ENCODE results near the gene ASCC3.
"Not testable (repeated sequence)": the region's sequence is repeated elsewhere in the genome, so short reads cannot be mapped to it uniquely, and the experiment has no call there.

Gene ASCC3

DNA sequence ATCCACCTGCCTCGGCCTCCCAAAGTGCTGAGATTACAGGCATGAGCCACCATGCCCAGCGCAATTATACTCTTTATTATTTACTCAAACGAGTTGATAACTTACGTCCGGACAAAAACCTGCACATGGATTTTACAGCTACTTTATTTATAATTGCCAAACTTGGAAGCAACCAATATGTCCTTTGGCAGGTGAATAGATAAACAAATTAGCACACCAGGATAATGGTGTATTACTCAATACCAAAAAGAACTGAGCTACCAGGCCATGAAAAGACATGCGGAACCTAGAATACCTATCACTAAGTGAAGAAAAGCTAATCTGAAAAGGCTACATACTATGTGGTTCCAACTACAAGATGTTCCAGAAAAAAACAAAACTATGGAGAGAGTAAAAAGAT lies 168.1 kb downstream of the ASCC3 start:
- no peak for DNase-seq

DNA sequence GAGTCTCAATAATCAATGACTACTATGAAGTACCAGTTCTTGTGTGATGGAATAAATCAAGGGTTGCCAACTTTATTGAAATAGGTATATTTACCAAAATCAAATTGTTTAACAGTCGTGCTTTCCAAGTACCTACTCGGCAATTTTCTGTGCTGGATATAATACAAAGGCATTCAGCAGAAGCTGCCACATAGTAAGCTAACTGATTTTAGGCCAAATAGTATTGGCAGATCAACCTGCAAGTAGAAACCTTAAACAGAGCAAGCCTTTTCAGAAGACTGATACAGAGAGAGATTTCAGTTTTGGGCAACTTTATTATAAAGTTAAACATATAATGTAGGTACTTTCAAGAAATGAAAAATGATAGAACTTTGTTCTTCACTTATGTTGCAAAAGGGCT lies 174.6 kb downstream of the ASCC3 start:
- no peak for DNase-seq

DNA sequence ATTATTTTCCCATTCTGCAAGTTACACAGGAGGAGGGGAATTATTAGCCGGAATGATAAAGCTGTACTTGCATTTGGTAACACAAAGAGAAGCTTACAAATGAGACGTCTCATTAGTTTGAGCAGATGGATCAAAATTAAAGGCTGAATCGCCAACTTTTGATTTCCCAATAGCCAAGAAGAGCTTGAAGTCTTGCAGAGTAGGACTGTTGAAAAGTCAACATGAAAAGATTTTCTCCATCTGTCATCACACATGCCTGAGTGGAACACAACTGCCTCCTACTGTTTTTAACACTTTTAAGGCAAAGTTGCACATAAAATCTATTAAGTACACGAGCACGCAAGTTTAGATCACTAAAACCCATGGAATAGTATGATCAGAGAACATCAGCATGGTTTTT lies 176.2 kb downstream of the ASCC3 start:
- DNase-seq = no peak

DNA sequence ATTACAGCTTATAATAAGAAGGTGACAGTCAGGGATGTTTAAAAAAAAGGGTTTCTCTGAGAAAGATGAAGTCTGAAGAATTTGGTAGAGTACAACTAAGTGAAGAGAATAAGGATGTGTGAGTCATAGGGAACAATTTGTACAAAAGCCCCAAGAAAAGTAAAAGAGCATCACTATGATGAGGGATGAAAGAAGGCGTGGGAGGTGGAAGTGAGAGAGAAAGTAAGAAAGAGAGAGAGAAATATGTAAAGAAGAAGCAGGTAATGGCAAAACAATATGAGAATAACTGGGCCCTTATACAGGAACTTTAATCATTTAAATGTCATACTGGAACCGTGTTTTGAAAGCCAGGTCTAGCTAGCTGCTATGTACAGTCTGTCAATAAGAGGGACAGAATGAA lies 179.4 kb downstream of the ASCC3 start:
- no peak for DNase-seq

DNA sequence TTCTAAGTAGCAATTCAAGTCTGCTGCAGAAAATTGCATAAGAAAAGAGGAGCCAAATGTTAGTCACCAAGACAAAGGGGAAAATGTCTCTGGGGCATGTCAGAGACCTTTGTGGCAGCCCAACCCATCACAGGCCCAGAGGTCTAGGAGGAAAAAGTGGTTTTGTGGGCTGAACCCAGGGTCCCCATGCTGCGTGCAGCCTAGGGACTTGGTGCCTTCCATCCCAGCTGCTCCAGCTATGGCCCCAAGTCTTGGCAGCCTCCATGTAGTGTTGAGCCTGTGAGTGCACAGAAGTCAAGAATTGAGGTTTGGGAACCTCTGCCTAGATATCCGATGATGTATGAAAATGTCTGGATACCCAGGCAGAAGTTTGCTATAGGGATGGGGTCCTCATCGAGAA lies 181.1 kb downstream of the ASCC3 start:
- no peak for DNase-seq

DNA sequence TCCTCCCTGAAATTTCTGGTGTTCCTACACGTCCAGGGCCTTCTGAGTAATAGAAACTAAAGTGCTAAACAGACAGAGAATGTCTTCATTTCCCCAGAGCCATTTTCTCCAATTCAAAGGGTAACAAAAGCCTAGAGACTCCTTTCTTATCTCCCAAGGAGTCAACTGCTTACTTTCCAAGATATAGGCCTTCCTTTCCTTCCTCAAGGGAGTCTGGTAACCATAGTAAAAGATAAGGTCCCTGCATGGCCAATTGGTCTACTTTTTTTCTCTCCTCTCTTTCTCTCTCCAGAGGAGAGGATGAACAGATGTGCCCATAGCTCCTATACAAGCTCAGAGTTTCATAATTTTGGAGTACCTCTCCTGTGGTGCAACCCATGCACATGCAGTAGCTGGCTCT lies 185.7 kb downstream of the ASCC3 start:
- DNase-seq = no peak

DNA sequence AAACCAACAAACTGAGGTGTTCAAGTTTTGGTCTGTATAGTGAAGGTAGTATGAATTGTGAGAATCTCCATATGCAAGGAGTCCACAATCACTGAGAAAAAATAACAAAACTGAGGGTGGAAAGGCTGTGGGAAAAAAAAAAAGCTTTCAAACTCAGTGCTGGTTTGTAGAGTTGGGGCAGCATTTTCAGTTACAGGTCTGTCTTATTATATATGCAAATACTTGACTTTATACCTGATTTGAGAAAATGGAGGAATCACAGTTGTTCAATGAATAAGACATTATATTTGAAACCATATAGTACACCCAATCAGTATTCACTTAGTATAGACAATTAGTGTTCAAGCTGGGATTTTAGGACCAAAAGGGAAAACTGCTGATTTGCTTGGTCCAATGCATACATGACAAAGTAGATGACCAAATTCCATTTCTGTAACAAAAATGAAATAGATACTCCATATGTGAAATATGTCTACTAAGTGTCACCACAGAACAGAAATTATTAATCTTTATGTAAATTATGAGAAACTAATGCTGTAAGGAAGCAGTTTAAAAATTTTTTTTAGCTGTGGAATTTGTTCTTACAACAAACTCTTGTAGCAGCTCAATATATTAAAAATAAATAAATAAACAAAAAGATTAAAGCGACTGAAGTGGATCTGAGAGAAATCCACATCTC lies 187.7 kb downstream of the ASCC3 start:
- DNase-seq = no peak

DNA sequence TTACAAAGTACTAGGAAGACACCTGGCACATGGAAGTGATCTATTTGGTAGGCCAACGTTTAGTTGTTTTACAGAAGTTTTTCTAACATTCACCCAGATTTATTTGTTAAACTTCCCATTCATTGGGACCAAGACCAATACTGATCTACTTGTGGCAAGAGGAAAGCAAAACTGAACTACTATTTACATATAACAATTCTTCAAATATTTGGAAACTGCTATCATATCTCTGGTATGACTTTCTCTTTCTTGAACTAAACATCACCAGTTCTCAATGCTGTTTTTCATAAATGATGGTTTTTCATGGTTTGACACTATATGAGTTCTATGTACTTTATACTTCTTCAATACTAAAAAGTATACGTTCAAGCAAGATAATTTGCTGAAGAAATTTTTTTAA lies 189.2 kb downstream of the ASCC3 start:
- DNase-seq = no peak

DNA sequence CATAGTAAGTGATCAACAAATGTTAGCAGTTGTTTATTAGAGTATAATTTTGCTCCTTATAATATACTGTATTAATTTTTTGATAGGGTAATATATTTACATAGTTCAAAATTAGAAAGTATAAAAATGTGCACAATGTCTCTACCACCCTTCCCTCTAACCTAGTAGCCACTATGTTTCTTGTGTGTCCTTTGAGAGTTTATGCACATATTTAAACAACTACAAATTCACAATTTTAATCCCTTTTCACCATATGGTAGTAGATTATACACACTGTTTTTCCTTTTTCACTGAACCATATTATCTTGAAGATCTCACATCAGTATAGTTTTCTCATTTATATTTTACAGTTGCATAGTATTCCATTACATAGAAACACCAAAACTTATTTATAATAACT lies 194.9 kb downstream of the ASCC3 start:
- no peak for DNase-seq

DNA sequence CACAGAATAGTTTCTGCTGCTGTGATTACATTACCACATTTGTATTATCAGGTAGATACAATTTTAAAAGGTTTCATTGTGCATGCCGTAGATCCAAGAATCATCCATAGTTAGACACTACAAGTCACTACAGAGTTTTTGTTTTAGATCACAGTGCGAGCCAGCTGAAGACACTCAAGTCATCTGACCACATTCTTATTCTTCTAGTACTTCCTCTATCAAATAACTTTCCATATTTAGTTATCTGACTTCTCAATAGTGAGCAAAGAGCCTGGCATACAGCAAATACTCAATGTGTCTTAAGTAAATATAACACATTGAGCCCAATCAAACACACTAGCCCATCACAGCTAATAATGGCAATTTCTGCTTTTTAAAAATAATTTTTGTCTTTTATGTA lies 195.4 kb downstream of the ASCC3 start:
- DNase-seq = no peak

DNA sequence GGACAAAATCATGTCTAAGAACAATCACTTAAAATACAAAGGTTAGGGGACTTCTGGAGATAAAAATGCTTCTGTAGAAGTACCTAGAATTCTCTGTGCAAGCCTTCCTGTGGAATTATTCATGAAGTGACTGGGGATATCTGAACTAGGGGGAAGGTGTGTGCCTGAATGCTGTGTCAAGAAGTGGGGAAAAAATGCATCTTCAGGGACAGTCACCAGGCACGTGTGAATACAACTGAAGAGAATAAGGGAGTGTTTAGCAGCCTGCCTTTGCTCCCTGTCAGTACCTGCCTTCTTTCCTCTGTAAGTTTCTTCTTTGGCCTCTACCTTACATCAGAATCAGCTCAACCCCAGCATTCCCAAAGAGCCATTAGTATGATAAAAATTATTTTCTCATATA lies 201.0 kb downstream of the ASCC3 start:
- no peak for DNase-seq

DNA sequence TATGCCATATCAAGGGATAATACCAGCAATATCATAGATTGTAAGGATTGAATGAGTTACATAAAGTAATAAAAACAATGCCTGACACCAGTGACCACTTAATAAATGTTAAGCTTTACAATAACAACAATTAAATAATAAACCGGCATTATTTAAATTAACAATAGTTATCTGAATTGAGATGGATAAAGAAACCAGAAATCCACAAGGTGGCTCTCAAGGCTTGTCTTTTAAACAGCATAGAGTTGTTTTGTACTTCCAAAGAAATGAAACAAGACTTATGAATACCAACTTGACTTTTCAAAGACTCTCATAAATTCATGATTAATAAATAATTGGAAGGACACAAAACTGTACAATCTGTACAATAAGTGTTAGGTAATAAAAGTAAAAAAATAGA lies 203.1 kb downstream of the ASCC3 start:
- DNase-seq = no peak

DNA sequence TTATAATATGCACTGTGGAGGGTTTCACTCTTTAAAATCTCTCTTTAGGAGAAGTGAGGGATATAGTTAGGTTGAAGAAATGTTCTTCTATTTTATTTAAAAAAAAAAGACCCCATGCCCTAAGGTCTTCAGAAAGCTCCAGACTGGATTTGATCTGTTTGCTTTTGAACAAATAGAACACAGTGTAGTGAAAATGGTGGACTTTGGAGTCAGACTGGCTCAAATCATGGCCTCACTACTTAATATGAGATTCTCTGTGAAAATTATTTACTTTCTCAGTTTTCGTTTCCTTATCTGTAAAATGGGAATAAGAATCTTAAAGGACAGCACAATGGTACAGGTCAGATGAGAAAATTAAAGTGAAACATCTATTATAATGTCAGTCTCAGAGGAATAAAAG lies 203.9 kb downstream of the ASCC3 start:
- no peak for DNase-seq

DNA sequence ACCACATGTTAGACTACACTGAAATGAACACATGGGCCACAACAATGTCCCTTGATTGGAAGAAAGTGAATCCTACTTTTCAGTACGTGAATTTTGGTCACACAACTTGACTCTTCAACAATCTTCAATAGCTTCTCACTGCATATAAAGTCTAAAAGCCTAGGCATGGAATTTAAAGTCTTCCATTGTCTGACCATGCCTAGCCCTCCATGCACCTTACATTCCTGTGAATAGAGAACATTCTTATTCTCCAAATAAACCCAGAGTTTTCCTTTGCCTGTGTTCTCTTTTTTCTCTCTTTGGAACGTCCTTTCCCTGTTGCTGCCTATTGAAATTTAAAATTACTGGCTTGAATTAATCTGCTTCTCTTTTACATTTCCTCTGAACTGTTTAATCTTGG lies 207.5 kb downstream of the ASCC3 start:
- no peak for DNase-seq

DNA sequence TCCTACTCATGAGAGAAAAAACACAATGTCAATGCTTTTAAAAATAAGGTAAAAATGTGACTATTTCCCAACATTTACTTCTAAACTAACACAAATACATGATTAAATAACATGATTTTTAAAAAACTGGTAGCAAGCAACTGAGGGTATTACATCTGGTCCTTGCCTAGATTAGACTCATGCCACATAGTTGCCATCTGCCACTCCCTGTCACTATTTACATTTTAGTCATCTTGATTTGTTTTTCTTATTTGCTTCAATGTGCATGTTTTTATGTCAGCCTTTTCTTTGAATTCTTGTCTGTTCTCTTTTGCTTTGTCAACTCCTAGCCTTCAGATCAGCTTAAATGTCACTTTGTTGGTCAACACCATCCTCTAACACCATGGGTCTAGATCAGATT lies 209.4 kb downstream of the ASCC3 start:
- no peak for DNase-seq

DNA sequence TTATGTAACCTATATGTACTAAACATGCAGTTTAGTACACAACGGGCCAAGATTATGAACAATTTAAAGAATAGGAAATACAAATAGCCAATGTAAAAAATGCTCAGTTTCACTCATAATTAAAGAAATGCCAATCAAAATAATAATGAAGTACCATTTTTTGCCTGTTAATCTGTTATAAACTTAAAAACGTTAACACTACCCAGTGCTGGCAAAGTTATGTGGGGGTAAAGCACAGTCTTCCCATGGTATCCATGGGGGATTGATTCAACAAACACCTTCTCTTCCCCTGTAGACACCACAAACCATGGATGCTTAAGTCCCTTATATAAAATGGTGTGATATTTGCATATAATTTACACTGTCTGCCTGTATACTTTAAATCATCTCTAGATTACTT lies 211.1 kb downstream of the ASCC3 start:
- no peak for DNase-seq

DNA sequence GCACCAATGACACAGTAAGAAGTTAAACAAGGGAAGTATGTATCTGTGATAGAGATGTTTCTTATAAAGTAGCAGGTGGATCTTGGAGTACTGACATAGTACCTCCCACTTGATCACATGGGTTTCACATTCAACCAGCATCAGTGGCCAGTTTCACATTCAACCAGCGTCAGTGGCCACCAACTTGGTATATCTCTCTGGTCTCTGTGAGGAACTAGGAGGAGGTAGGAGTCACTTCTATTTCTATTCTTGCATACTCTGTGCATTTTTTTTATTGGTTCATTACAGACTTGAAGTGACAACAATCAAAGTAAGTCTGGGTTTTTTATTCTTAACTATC lies 216.1 kb downstream of the ASCC3 start:
- DNase-seq = no peak

DNA sequence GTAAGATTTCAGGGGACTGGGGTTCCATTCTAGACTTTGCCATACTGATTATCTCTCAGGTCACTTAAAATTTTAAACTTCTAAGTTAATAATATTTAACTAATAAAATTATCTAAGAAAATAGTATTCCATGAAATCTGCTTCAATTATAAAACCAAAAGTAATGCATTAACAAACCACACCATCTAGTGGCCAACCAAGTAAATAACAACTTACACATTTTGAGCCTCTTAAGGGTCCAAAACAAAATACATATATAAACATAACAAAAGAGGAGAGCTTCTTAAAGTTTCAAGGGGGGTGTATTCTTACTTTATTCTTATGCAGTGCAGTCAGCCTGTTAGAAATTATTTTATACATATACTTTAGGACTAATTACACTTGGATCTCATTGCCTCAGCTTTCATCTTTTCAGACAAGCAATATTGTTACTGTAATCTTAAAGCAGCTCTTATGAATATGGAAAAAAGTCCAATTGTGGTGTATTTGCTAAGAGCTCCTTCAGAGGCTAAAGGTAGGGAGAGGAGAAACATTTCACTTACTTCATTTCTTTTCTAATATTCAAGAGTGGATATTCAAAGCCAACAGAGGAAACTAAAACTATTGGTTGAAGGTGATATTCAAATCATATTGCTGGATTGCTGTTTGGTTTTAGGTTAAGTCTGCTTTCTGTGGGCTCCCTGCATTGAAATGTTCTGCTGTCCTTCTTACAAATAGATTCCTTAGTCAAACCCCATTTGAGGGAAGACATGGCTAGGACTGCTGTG lies 216.7 kb downstream of the ASCC3 start:
- peak; percentile 41 for DNase-seq

DNA sequence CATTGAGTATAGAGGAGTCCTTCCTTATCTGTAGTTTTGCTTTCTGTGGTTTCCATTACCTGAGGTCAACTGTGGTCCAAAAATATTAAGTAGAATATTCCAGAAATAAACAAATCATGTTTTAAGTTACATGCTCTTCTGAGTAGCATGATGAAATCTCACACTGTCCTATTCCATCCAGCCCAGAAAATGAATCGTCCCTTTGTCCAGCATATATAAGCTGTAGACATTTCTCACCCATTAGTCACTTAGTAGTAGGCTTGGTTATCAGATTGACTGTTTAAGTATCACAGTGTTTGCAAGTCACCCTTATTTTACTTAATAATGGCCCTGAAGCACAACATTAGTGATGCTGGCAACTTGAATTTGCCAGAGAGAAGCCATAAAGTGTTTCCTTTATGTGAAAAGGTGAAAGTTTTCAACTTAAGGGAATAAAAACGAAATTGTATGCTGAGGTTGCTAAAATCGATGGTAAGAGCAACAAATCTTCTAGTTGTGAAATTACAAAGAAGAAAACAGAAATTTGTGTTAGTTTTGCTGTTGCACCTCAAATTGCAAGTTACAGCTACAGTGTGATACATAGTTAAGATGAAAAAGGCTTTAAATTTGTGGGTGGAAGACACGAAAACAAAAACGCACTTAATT lies 217.8 kb downstream of the ASCC3 start:
- DNase-seq = no peak

DNA sequence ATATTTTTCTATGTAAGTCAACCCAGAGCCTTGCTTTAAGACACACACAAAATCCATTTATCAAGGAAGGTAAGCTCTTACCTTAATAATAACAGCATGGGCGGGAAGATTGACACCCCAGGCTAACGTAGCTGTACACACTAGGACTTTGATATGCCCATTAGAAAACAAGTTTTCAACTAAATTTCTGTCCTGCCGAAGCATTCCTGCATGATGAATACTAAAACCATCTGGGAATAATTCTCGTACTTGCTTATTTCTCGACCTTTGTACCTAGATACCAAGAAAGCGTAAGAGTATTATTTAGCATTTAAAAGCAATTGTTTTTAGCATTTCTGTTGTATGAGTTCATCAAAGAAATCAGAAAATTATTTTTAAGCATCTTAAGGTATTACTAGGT lies 218.9 kb downstream of the ASCC3 start:
- DNase-seq = no peak

DNA sequence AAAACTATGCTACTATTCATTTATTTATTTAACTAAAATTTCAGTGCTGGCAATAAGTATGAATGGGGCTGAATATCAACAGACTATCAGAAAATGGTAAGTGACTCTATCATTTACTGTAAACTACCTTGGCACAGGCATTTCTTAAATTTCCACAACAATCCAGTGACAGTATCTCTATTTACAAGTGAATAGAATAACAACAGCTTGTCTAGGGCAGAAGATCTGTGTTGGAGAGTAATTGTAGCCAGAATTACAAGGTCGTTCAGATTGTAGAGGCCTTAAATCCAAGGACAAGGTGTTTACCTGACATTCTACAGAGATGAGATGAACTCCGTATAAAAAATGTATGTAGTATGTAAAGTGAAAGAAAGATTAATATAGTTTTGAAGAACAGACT lies 222.6 kb downstream of the ASCC3 start:
- no peak for DNase-seq

DNA sequence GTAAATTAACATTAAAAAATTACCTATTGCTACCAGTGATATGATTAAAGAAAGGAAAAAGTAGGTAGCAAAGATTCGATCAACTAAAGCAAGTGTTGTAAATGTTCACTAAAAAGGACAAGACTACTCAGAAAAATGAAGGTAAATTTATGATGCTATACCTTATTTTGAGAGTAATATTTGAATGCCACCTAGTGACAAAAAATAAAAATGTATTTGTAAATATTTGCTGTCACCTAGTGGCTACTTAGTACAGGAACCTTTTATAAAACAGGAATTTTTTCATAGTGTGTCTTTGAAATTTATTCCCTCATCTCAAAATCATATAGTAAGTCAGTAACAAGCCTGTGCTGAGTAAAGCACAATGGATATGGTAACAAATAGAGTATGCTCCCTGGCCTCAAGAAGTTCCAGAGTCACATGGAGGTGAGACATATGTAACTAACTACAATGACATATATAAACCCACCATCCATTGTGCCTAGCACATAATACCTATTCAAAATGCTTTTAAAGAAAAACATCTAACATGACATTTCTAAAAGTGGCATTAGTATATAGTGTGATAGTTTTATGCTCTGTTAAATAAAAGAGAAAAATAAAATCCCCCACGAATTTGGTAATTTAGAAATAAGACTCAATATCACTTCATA lies 223.3 kb downstream of the ASCC3 start:
- peak; percentile 3 for DNase-seq

DNA sequence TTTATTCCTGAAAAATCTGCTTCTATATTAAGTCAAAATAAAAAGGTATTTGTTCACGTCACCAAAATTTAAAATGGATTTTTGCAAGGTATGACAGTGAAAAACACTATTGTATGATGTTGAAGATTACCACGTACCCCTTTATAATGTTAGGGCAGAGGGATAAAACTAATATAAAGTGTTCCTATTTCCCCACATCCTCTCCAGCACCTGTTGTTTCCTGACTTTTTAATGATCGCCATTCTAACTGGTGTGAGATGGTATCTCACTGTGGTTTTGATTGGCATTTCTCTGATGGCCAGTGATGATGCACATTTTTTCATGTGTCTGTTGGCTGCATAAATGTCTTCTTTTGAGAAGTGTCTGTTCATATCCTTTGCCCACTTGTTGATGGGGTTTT lies 240.0 kb downstream of the ASCC3 start:
- DNase-seq = not testable (repeated sequence)
